GM10266 (cell line): ENCODE data around the gene IL1RAP.

Experiments
- DNase-seq: peaks from one replicate; pipeline ENCODE4 v3.0.0; 2012; ENCODE audit errors: extremely low spot score
- TF ChIP-seq, protein P1 (sequence below): IDR thresholded peaks from 2 replicates; pipeline ENCODE4 v1.5.1; 2012; ENCODE audit warnings: mild to moderate bottlenecking, low read depth; ENCODE audit not compliant: control insufficient read depth, insufficient read depth; ENCODE audit errors: missing control alignments

Gene IL1RAP

DNA sequence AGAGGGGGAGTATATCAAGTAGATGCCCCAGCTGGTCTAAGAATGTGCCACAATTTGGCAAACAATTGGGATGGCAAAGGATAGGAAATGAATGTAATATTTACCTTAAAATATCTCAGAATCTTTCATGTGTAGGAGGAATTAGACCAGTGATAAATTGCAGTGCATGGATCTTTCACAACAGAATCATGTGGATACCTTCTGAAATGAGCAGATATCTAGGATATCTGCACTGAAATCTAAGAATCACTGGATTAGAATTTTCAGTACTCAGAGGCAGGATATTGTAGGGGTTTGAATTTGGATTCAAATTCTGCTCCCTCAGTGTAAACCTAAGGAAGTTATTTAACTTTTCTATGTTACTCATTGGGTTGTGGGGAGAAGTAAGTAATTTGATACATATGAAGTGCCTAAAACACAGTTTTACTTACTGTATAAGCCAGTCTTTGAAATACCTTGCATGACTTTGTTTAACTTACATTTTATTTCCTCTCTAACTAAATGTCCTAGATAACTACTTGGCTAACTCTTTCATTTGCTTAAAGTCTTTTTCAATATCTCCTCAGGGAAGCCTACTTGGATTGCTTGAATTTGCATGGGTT is 8.8 kb downstream of the IL1RAP start:
- TF ChIP-seq, protein P1, sequence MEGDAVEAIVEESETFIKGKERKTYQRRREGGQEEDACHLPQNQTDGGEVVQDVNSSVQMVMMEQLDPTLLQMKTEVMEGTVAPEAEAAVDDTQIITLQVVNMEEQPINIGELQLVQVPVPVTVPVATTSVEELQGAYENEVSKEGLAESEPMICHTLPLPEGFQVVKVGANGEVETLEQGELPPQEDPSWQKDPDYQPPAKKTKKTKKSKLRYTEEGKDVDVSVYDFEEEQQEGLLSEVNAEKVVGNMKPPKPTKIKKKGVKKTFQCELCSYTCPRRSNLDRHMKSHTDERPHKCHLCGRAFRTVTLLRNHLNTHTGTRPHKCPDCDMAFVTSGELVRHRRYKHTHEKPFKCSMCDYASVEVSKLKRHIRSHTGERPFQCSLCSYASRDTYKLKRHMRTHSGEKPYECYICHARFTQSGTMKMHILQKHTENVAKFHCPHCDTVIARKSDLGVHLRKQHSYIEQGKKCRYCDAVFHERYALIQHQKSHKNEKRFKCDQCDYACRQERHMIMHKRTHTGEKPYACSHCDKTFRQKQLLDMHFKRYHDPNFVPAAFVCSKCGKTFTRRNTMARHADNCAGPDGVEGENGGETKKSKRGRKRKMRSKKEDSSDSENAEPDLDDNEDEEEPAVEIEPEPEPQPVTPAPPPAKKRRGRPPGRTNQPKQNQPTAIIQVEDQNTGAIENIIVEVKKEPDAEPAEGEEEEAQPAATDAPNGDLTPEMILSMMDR = no peak

DNA sequence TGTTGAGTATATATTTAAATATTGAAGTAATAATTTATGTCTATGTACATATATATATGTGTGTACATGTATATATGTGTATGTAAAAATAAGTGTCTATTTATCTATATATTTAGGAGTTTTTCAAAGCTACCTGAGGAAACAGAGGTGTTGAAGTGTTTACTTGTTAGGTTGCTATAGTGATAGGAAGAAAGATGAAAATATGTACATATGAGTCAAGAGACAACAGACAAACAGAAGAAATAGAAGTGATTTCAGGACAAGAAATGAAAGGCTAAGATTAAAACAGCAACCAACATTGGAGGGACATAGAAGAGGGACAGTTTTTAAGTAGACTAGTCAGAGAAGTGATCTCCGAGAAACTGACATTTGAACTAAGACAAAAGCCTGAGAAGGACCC is 11.1 kb downstream of the IL1RAP start:
- TF ChIP-seq, protein P1 = no peak
- DNase-seq = no peak

More for the DNA sequence above, 8.8 kb downstream of the IL1RAP start:
- no peak for DNase-seq

DNA sequence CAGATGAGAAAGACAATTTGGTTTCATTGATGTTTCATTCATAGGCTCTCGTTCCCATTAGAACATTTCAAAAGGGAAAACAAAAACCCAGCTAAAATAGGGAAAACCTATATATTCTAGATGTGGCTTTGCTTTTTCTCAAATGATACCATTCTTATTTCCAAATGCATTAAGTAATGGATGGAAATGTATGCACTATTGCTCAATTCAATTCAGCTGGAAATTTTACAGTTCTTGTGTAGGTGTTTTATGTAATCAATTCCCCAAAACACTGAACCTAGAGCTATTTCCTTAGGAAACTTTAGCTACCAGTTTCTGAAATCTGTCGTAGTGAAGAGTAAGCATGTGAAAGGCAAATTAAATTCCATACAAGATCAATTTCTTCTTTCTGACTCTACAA is 11.7 kb downstream of the IL1RAP start:
- no peak for DNase-seq
- TF ChIP-seq, protein P1 = no peak

DNA sequence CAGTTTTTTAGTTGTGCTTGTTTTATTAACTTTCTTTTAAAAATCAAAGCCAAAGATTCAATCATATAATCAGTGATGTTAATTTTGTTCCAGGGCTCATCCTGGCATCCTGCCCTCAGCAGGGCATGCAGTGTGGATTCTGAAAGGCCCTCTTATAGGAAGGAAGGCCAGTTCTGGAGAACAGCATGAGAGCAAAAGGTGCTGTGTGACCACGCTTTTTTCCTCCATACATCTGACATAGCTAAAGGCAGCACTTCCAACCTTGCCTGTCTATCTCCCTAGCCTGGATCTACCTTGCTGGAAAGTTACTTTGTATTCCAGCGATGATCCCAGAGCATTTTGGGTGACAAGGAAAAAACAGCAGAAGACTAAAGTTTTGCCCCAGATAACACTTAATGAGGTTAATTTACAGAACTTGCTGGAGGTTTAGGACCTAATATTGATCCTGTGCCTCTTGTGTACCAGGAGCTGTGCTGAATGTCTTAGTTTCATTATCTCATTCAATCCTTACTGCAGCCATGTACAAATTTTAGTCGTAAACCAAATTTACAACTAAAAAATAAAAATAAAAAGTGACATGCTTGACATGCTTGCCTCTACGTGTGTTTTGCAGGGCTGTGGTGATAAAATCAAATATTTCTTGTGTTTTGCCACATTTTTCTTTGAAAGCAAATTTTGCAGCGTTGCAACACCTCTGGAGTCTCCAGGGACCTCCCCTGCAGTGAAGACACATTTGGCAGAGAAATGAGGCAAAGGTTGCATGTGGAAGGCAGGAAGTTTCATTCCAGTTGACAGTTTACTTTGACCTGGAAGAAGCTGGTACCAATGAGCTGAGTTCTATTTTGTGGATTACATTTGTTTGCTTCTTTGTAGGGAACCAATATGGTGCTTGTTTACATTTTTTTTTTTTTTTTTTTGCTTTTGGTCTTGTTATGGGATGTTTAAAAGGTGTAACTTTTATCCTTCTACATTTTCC is 13.2 kb downstream of the IL1RAP start:
- TF ChIP-seq, protein P1 = no peak
- no peak for DNase-seq

DNA sequence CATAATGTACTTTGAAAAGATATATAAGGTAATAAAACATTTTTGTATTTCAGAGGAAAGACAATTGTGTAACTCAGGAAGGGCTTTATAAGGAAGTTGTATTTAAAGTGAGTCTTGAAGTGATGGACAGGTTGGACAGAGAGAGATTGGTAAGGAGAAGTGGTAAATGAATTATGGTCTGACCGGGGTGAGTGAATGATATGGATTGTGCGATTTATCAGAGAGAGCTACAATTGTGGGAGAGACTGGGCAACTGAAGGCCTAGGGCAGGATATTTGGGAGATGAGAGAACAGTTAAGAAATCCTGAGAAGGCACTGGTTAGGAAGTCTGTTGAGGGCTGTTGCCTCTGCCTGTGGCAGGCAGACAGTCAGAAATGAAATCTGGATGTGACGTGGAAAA is 14.8 kb downstream of the IL1RAP start:
- TF ChIP-seq, protein P1 = no peak
- no peak for DNase-seq

DNA sequence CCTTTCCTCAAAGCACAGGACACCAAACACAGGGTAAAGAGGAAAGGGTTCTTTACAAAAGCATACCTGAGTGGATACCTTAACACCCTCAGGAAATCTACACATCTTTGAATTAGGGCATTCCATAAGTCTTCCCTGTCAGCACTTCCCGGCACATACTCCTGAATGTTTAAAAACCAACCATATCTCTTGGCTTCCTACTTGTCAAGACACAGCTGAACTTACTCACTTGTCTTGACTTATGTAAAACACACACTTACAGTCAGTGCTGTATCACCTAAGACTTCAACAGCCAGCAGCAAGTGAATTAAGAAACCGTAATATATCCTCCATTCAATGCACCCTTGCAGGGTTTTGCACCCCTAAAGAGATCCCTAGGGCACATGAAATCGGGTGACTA is 17.5 kb downstream of the IL1RAP start:
- TF ChIP-seq, protein P1 = no peak
- no peak for DNase-seq

DNA sequence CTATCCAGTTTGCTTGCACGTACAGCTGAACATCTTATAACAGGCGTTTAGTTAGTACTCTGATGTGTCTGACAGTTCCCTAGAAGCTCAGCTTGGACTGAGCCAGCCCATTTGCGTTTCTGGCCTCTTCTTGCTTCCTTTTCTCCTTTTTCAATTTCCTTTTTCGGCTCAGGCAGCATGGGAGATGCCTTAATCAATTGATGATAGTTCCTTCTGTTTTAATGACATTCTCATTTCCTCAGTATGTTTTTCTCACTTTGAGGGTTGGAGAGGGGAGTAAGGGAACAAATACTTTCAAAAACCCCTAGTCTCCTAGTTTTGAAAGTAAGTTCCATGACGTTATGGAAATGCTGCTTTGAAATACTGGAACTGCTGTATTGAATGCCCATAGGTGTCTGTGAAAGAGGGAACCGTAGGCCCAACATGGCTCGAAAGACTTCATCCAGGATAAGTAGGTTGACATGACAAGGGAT is 18.9 kb downstream of the IL1RAP start:
- no peak for DNase-seq
- TF ChIP-seq, protein P1 = no peak
